Activated B cell treated with CpG ODN at 0.5 μM for 24 hours (primary cell): ENCODE results near the gene CD34. TPM values are rescaled to one million over a fixed set of nuclear protein-coding genes. Genes with fewer than 3 reads are reported as not detected.

ENCODE experiments used
- ATAC-seq: fragments of 200-7000 bp; cut with Tn5 transposase; one replicate; pipeline ENCODE4 v1.10.0; 2021; ENCODE audit warnings: low read depth, mild to moderate bottlenecking, moderate library complexity
- CTCF ChIA-PET: fragments of 350-600 bp; sonication (Branson Sonifier 250); formaldehyde crosslinking; loops from one replicate; lab custom pipeline; 2021; ENCODE audit warnings: antibody characterized with exemption; lab: Charles Lee
- POLR2A ChIA-PET: fragments of 350-600 bp; sonication (Branson Sonifier 250); formaldehyde crosslinking; loops from one replicate; lab custom pipeline; 2021; ENCODE audit warnings: antibody characterized with exemption; lab: Charles Lee
- DNase-seq: peaks from one replicate; pipeline ENCODE4 v3.0.0; 2022
- H3K27ac Mint-ChIP-seq: one replicate; pipeline ENCODE4 v1.8.0; 2020; ENCODE audit warnings: mixed read lengths
- H3K27me3 Mint-ChIP-seq: one replicate; pipeline ENCODE4 v1.8.0; 2021; ENCODE audit warnings: mixed read lengths
- H3K36me3 Mint-ChIP-seq: one replicate; pipeline ENCODE4 v1.8.0; 2021; ENCODE audit warnings: low read depth, mixed read lengths
- H3K4me1 Mint-ChIP-seq: one replicate; pipeline ENCODE4 v1.8.0; 2021; ENCODE audit warnings: mixed read lengths
- H3K4me3 Mint-ChIP-seq: one replicate; pipeline ENCODE4 v1.8.0; 2020; ENCODE audit warnings: mild to moderate bottlenecking, mixed read lengths
- H3K9me3 Mint-ChIP-seq: one replicate; pipeline ENCODE4 v1.8.0; 2020; ENCODE audit warnings: mixed read lengths
- CTCF ChIP-seq: fragments of 200-600 bp; IDR thresholded peaks from one replicate; pipeline ENCODE4 v1.8.0; 2022; ENCODE audit warnings: antibody characterized with exemption, mild to moderate bottlenecking
- intact Hi-C: fragments of 100-400 bp; cut with micrococcal nuclease; formaldehyde crosslinking; loops from one replicate; pipeline ENCODE4 v1.15.1; 2024
- total RNA-seq: library from RNA; stranded (reverse); gene quantifications from 2 replicates; pipeline ENCODE4 v1.2.3, GENCODE V29; 2022

The CD34 gene
- total RNA-seq, 1 donor from 2014 or later, result not detected

- ATAC-seq (no peak), DNase-seq (no peak)
- Mint-ChIP-seq H3K36me3 (no peaks in the 10 kb centered on the region), H3K27ac (no peak overlapping the region), H3K4me1 (peaks cover 19% of the 10 kb centered on the region), H3K4me3 (no peak overlapping the region), H3K27me3 (peaks cover 56% of the 10 kb centered on the region), H3K9me3 (no peaks in the 10 kb centered on the region)
- ChIA-PET POLR2A (no interaction called here), CTCF (no interaction called here)
- TF ChIP-seq CTCF, result no peak
- intact Hi-C loops, result no loop called here
Measured at GRCh38 chr1:207911856-207912760, 1.2 kb upstream of the CD34 start.

DNA sequence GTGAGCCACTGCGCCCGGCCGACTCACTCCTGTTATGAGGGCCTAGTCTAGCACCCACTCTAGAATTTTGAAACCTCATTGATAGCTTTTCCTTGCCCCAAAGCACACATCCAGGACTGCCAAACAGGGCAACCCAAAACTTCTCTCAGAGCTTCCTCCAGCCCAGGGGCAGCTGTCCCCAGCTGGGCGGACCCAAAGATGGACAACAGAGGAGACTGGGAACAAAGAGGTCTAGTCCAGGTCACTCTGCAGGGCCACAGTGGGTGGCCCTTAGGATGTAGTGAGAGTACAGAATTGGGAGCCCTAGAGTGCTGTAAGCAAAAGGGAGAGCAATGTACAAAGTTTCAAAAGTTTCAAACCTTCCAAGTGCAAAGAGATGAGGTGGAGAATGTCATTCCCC lies 1.2 kb downstream of the CD34 start:
- no peak for ATAC-seq
- no peak for DNase-seq
- intact Hi-C loops, result no loop called here
- H3K9me3 Mint-ChIP-seq, result no peaks in the 10 kb centered on the region
- ChIA-PET CTCF (no interaction called here), POLR2A (no interaction called here)
- TF ChIP-seq CTCF, result no peak
- no peak overlapping the region for H3K27ac Mint-ChIP-seq
- H3K36me3 Mint-ChIP-seq, result no peaks in the 10 kb centered on the region
- no peak overlapping the region for H3K4me3 Mint-ChIP-seq
- peaks cover 19% of the 10 kb centered on the region for H3K4me1 Mint-ChIP-seq
- peaks cover 55% of the 10 kb centered on the region for H3K27me3 Mint-ChIP-seq

GRCh38 chr1:207908107-207908734 lies 2.7 kb downstream of the CD34 start:
- intact Hi-C loops, result no loop called here
- no peaks in the 10 kb centered on the region for H3K36me3 Mint-ChIP-seq
- CTCF ChIA-PET, result interaction anchor here (1.0 kb wide), 1 partner anchor 11 kb away, joined by 3 read pairs; no protein-coding TSS in a partner anchor

DNA sequence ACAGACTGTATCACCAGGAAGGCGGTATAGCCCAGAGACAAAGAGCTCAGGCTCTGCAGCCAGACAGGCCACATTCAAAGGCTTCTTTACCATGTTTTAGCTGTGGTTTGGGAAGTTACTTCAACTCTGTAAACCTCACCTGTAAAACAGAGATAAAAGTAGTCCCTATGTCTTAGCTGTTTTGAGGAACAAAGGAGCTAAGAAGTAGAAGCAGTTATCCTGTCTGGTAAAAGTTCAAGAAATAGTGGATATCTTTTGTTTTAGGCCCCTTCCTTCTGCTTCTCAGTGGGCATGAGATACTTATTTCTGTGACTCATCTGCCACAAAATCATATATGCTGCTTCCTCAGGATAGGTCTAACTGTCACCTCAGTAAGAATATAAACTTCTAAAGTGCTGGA lies 6.5 kb downstream of the CD34 start:
- DNase-seq (no peak), ATAC-seq (no peak)
- Mint-ChIP-seq H3K36me3 (no peaks in the 10 kb centered on the region), H3K27me3 (peaks cover 18% of the 10 kb centered on the region), H3K4me1 (no peaks in the 10 kb centered on the region), H3K27ac (no peak overlapping the region), H3K9me3 (no peaks in the 10 kb centered on the region), H3K4me3 (no peak overlapping the region)
- CTCF ChIA-PET, result no interaction called here
- TF ChIP-seq CTCF, result no peak
- intact Hi-C loops, result no loop called here
- POLR2A ChIA-PET, result no interaction called here

More at GRCh38 chr1:207908107-207908734, 2.7 kb downstream of the CD34 start:
- Mint-ChIP-seq H3K27ac (no peak overlapping the region), H3K27me3 (peaks cover 50% of the 10 kb centered on the region), H3K4me3 (no peak overlapping the region), H3K9me3 (no peaks in the 10 kb centered on the region), H3K4me1 (peaks cover 19% of the 10 kb centered on the region)
- POLR2A ChIA-PET, result no interaction called here
- no peak for ATAC-seq
- no peak for TF ChIP-seq CTCF
- DNase-seq, result no peak

- no peak overlapping the region for H3K4me3 Mint-ChIP-seq
- intact Hi-C loops, result no loop called here
- ChIA-PET CTCF (no interaction called here), POLR2A (no interaction called here)
- DNase-seq (no peak), ATAC-seq (no peak)
- no peak overlapping the region for H3K27ac Mint-ChIP-seq
- no peak for TF ChIP-seq CTCF
- H3K27me3 Mint-ChIP-seq, result peaks cover 13% of the 10 kb centered on the region
- no peaks in the 10 kb centered on the region for H3K9me3 Mint-ChIP-seq
- H3K36me3 Mint-ChIP-seq, result no peaks in the 10 kb centered on the region
- H3K4me1 Mint-ChIP-seq, result no peaks in the 10 kb centered on the region
Measured at GRCh38 chr1:207903767-207904166, 7.2 kb downstream of the CD34 start.
